WTC11 (cell line): ENCODE results near the gene VPS41. TPM values are rescaled to one million over a fixed set of nuclear protein-coding genes. Genes with fewer than 3 reads are reported as not detected.

Experiments used
- ATAC-seq: fragments of 200-7000 bp; cut with Tn5 transposase; 2 replicates; pipeline ENCODE4 v1.10.0; 2021; ENCODE audit warnings: mild to moderate bottlenecking, moderate library complexity
- CTCF ChIA-PET: fragments of 300-600 bp; sonication (Branson Sonifier 250); formaldehyde crosslinking; loops from one replicate; lab custom pipeline; 2021; ENCODE audit warnings: antibody characterized with exemption; lab: Charles Lee
- POLR2A ChIA-PET: fragments of 350-600 bp; sonication (Branson Sonifier 250); formaldehyde crosslinking; loops from one replicate; lab custom pipeline; 2021; ENCODE audit warnings: antibody characterized with exemption; lab: Charles Lee
- DNase-seq: peaks from one replicate; pipeline ENCODE4 v3.0.0; 2021; ENCODE audit warnings: low spot score
- H3K27ac Mint-ChIP-seq: 2 replicates; pipeline ENCODE4 v1.8.0; 2021; ENCODE audit warnings: mixed read lengths
- H3K27me3 Mint-ChIP-seq: 2 replicates; pipeline ENCODE4 v1.8.0; 2021; ENCODE audit warnings: low read depth, mild to moderate bottlenecking, moderate library complexity, mixed read lengths
- H3K36me3 Mint-ChIP-seq: 2 replicates; pipeline ENCODE4 v1.8.0; 2021; ENCODE audit warnings: mixed read lengths
- H3K4me1 Mint-ChIP-seq: 2 replicates; pipeline ENCODE4 v1.8.0; 2022; ENCODE audit warnings: mixed read lengths
- H3K4me3 Mint-ChIP-seq: 2 replicates; pipeline ENCODE4 v1.8.0; 2021; ENCODE audit warnings: mild to moderate bottlenecking, moderate library complexity, mixed read lengths
- H3K9me3 Mint-ChIP-seq: 2 replicates; pipeline ENCODE4 v1.8.0; 2021; ENCODE audit warnings: mixed read lengths
- ATF6 ChIP-seq: sonication (generic); formaldehyde crosslinking; IDR thresholded peaks from 2 replicates; pipeline ENCODE4 v1.8.1; 2023; ENCODE audit warnings: mild to moderate bottlenecking, missing genetic modification reagents
- CBFB ChIP-seq: sonication (generic); formaldehyde crosslinking; IDR thresholded peaks from 2 replicates; pipeline ENCODE4 v1.8.1; 2022; ENCODE audit warnings: mild to moderate bottlenecking, low read depth, missing genetic modification reagents
- FOXK1 ChIP-seq: sonication (generic); formaldehyde crosslinking; IDR thresholded peaks from 2 replicates; pipeline ENCODE4 v1.8.0; 2022; ENCODE audit warnings: mild to moderate bottlenecking, moderate library complexity, missing genetic modification reagents
- HMGA2 ChIP-seq: fragments of 250-450 bp; sonication (Bioruptor Pico); IDR thresholded peaks from 2 replicates; pipeline ENCODE4 v1.4.0; 2021; ENCODE audit warnings: mild to moderate bottlenecking, moderate library complexity
- NFE2L1 ChIP-seq: sonication (generic); formaldehyde crosslinking; IDR thresholded peaks from 2 replicates; pipeline ENCODE4 v1.8.1; 2023; ENCODE audit warnings: missing genetic modification reagents
- NFYB ChIP-seq: sonication (generic); formaldehyde crosslinking; conservative IDR thresholded peaks from 2 replicates; pipeline ENCODE4 v1.8.0; 2022; ENCODE audit warnings: low read depth, missing genetic modification reagents
- NR2C2 ChIP-seq: sonication (generic); formaldehyde crosslinking; IDR thresholded peaks from 2 replicates; pipeline ENCODE4 v1.8.0; 2022; ENCODE audit warnings: mild to moderate bottlenecking, missing genetic modification reagents
- RELA ChIP-seq: sonication (generic); formaldehyde crosslinking; IDR thresholded peaks from 2 replicates; pipeline ENCODE4 v1.8.1; 2022; ENCODE audit warnings: missing genetic modification reagents, mild to moderate bottlenecking, borderline replicate concordance
- ZMAT4 ChIP-seq: fragments of 250-450 bp; sonication (Bioruptor Pico); IDR thresholded peaks from 2 replicates; pipeline ENCODE4 v1.9.0; 2021; ENCODE audit warnings: mild to moderate bottlenecking
- ZNF121 ChIP-seq: sonication (generic); formaldehyde crosslinking; IDR thresholded peaks from 2 replicates; pipeline ENCODE4 v1.8.0; 2023; ENCODE audit warnings: missing genetic modification reagents
- ZNF317 ChIP-seq: sonication (generic); formaldehyde crosslinking; IDR thresholded peaks from 2 replicates; pipeline ENCODE4 v1.8.1; 2023; ENCODE audit warnings: low read depth, mild to moderate bottlenecking, moderate library complexity, missing genetic modification reagents, borderline replicate concordance
- ZNF423 ChIP-seq: fragments of 250-450 bp; sonication (Bioruptor Pico); IDR thresholded peaks from 2 replicates; pipeline ENCODE4 v2.1.2; 2022; ENCODE audit warnings: mild to moderate bottlenecking, moderate library complexity
- total RNA-seq: library from RNA; stranded (reverse); gene quantifications from 3 replicates; pipeline ENCODE4 v1.2.3, GENCODE V29; 2021
- TF ChIP-seq, protein P1 (sequence below): fragments of 250-450 bp; sonication (Bioruptor Pico); conservative IDR thresholded peaks from 2 replicates; pipeline ENCODE4 v1.9.0; 2021; ENCODE audit warnings: mild to moderate bottlenecking
- TF ChIP-seq, protein P2 (sequence below): sonication (generic); formaldehyde crosslinking; IDR thresholded peaks from 2 replicates; pipeline ENCODE4 v1.8.1; 2023; ENCODE audit warnings: mild to moderate bottlenecking, missing genetic modification reagents, moderate library complexity

The VPS41 gene
- total RNA-seq, 1 experiment from 2014 or later: 50.3 TPM

GRCh38 chr7:38834357-38834756, 74.6 kb downstream of the VPS41 start (continued):
- TF ChIP-seq, protein P1, sequence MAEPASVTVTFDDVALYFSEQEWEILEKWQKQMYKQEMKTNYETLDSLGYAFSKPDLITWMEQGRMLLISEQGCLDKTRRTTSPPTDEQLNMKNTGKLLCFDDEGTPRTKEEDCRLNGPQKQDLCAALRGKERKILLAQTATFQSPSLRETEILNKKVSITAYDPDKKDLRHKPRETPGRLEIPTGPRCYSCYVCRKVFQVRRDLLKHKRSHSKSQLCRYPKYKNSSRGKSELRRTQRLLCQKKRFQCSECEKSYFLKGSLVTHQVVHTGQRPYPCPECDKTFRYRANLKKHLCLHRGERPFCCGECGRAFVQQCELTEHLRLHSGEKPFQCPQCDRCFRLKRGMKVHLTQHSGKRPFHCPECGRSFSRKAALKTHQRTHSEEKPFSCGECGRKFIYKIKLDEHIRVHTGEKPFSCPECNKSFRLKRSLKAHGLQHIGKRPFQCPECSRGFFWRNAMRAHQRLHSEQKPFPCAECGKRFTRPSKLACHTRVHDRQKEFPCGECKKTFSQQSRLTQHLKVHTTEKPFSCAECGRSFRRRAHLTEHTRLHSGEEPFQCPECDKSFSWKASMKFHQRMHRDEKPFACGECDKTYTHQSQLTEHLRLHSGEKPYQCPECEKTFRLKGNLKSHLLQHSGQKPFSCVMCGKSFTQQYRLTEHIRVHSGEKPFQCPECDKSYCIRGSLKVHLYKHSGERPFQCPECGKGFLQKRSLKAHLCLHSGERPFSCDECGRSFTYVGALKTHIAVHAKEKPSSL: no peak
- TF ChIP-seq NR2C2 (no peak), CBFB (CRISPR knock-in tag) (no peak)

DNA sequence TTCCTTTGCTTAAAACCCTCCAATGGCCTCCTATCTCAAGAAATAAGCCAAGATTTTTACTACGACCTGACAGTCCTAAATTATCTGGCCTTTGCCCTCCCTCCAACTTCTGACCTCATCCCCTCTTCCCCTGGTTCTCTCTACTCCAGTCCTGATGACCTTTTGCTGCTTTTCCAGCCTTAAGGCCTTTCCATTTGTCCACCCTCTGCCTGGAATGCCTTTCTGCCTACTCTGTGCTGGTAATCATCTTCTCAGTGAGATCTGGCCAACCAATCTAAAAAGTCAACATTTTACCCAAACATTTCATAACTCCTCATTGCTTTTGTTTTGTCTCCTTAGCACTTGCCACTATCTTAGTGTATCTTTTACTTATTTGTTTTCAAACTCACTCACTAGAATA, 75.7 kb downstream of the VPS41 start:
- Mint-ChIP-seq H3K4me1 (peaks cover 7% of the 10 kb centered on the region), H3K27ac (no peak overlapping the region), H3K4me3 (no peak overlapping the region), H3K9me3 (peaks cover 10% of the 10 kb centered on the region), H3K36me3 (peaks cover 9% of the 10 kb centered on the region), H3K27me3 (no peaks in the 10 kb centered on the region)
- ChIA-PET POLR2A (no interaction called here), CTCF (no interaction called here)
- ATAC-seq (no peak), DNase-seq (no peak)
- TF ChIP-seq, protein P2, sequence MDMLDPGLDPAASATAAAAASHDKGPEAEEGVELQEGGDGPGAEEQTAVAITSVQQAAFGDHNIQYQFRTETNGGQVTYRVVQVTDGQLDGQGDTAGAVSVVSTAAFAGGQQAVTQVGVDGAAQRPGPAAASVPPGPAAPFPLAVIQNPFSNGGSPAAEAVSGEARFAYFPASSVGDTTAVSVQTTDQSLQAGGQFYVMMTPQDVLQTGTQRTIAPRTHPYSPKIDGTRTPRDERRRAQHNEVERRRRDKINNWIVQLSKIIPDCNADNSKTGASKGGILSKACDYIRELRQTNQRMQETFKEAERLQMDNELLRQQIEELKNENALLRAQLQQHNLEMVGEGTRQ: no peak
- TF ChIP-seq FOXK1 (CRISPR knock-in tag) (no peak), RELA (CRISPR knock-in tag) (no peak)

DNA sequence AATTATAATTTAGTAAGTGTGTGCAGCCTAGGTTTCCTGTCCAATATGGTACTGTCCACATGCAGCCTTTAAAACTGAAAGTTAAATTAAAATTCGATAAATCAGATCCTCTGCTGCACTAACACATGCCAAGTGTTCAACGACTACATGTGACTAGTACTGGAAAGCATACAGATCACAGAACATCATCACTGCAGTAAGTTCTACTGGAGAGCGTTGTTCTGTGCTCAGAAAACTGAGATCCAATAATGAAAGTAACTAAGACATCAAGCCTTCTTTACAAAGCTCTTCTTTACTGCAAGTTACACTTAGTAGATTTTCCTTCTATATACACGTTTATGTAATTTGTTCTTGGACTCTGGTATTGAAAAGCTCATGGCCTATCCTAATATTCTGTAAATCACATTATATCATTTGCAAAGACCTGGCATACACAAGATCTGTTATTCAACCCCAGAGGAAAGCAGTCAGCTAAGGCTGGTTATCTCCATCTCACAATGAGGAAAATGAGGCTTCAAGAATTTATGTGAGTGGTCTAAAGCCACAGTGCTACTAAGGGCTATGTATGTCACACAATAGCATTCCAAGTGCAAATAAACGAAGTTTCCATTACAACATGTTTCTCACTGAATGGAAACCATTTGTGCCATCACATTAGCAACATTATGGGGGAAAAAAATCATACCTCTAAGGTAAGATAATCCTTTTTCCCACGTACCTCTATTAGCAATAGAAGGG, 77.6 kb downstream of the VPS41 start:
- ATAC-seq: no peak

GRCh38 chr7:38830826-38831225, 78.2 kb downstream of the VPS41 start:
- DNase-seq: no peak
- H3K4me3 Mint-ChIP-seq: no peak overlapping the region
- no peaks in the 10 kb centered on the region for H3K36me3 Mint-ChIP-seq
- peak overlapping the region; percentile 84 for H3K27ac Mint-ChIP-seq
- no peaks in the 10 kb centered on the region for H3K27me3 Mint-ChIP-seq
- POLR2A ChIA-PET: no interaction called here
- H3K9me3 Mint-ChIP-seq: no peaks in the 10 kb centered on the region
- TF ChIP-seq HMGA2 (CRISPR knock-in tag) (no peak), ZNF317 (CRISPR knock-in tag) (no peak)
- peaks cover 7% of the 10 kb centered on the region for H3K4me1 Mint-ChIP-seq
- ATAC-seq: no peak
- CTCF ChIA-PET: no interaction called here

More for the DNA sequence above, 77.6 kb downstream of the VPS41 start:
- CTCF ChIA-PET: interaction anchor here (0.7 kb wide), 1 partner anchor 11 kb away, joined by 3 read pairs; no protein-coding TSS in a partner anchor
- no peaks in the 10 kb centered on the region for H3K27me3 Mint-ChIP-seq
- H3K27ac Mint-ChIP-seq: no peak overlapping the region; the same call in 1 of the 2 replicates
- no peak for DNase-seq
- no peaks in the 10 kb centered on the region for H3K9me3 Mint-ChIP-seq
- no peak overlapping the region for H3K4me3 Mint-ChIP-seq
- H3K4me1 Mint-ChIP-seq: peaks cover 7% of the 10 kb centered on the region
- POLR2A ChIA-PET: no interaction called here
- TF ChIP-seq NFE2L1 (CRISPR knock-in tag): no peak
- TF ChIP-seq ZNF121: no peak
- no peak for TF ChIP-seq NFYB (CRISPR knock-in tag)
- no peak for TF ChIP-seq ZMAT4 (CRISPR knock-in tag)
- TF ChIP-seq ATF6 (CRISPR knock-in tag): no peak
- no peak for TF ChIP-seq ZNF423 (CRISPR knock-in tag)
- no peaks in the 10 kb centered on the region for H3K36me3 Mint-ChIP-seq
